Measurements from ENCODE around the gene FAM83B. TPM values are rescaled to one million over a fixed set of nuclear protein-coding genes. Genes with fewer than 3 reads are reported as not detected.

The FAM83B gene
- total and polyA plus RNA-seq, 2 of the 13 experiments (the other 11 are each of a cell fraction or from before 2014, with no cell fraction given), result not detected

- H3K4me3 ChIP-seq (replicated peaks in 1 of 3; ENCODE audit: insufficient read depth in 1 of 3, low read depth in 2 of 3, low read length in 3 of 3), result no peak overlapping the region
- no TSS peak for BruUV-seq (replicated peaks)
- no peak overlapping the region for H2AFZ ChIP-seq (ENCODE audit: low read length)
- H3K27ac ChIP-seq (ENCODE audit: extremely low read length, insufficient read depth, low read length), result no peak overlapping the region
- no peaks in the 10 kb centered on the region for H3K36me3 ChIP-seq (replicated peaks in 1 of 2; ENCODE audit: control insufficient read depth in 1 of 2, insufficient read depth in 2 of 2, low read length in 2 of 2)
- no peak overlapping the region for H3K4me2 ChIP-seq (ENCODE audit: low read depth, low read length)
- in situ Hi-C loops (cut with HindIII; ENCODE audit: extremely low pct_ligation_motif_present, low pct_unique_long_range_greater_than_20kb), result no loop called here
- H3K27me3 ChIP-seq (ENCODE audit: control insufficient read depth in 1 of 2, insufficient read depth in 2 of 2, low read length in 2 of 2), result no peaks in the 10 kb centered on the region
- intact Hi-C loops (cut with micrococcal nuclease; ENCODE audit: unreplicated experiment), result no loop called here
- FAIRE-seq, result no peak
- ChIA-PET POLR2A (no interaction called here), CTCF (ENCODE audit: low intra/inter-chr PET ratio, low total read pairs) (no interaction called here)
- H3K4me1 ChIP-seq (ENCODE audit: insufficient read depth, low read length), result no peaks in the 10 kb centered on the region
- ATAC-seq, result no peak
- H3K9ac ChIP-seq (ENCODE audit: insufficient read depth, low read depth, low read length), result no peak overlapping the region
- no peak for DNase-seq (ENCODE audit: low spot score)
- TF ChIP-seq PTBP1 (IDR thresholded peaks at IDR 0.05; ENCODE audit: low read depth, low read length, poor library complexity, severe bottlenecking) (no peak), ZNF660 (CRISPR knock-in tag; IDR thresholded peaks at IDR 0.05; ENCODE audit: borderline replicate concordance, low read depth) (no peak), RXRB (CRISPR knock-in tag; IDR thresholded peaks at IDR 0.05; ENCODE audit: borderline replicate concordance) (no peak), HNF4G (IDR thresholded peaks at IDR 0.05; ENCODE audit: borderline replicate concordance, low read depth, low read length) (no peak), HNF4G (CRISPR knock-in tag; IDR thresholded peaks at IDR 0.05; ENCODE audit: borderline replicate concordance, low read depth) (no peak), ZNF709 (CRISPR knock-in tag; IDR thresholded peaks at IDR 0.05) (no peak), ADNP (CRISPR knock-in tag; IDR thresholded peaks at IDR 0.05) (no peak), ZNF576 (CRISPR knock-in tag; IDR thresholded peaks at IDR 0.05) (no peak), TBX2 (CRISPR knock-in tag; IDR thresholded peaks at IDR 0.05; ENCODE audit: borderline replicate concordance) (no peak), ZNF652 (CRISPR knock-in tag; IDR thresholded peaks at IDR 0.05; ENCODE audit: borderline replicate concordance, low read depth) (no peak), CBX2 (IDR thresholded peaks at IDR 0.05; ENCODE audit: low read depth, low read length) (no peak), CBX2 (CRISPR knock-in tag; IDR thresholded peaks at IDR 0.05; ENCODE audit: low read depth) (no peak), HINFP (CRISPR knock-in tag; IDR thresholded peaks at IDR 0.05; ENCODE audit: low read depth) (no peak), FOXK2 (IDR thresholded peaks at IDR 0.05) (no peak), CBX1 (IDR thresholded peaks at IDR 0.05; ENCODE audit: low read depth) (no peak), KMT2B (CRISPR knock-in tag; IDR thresholded peaks at IDR 0.05) (no peak), HNRNPK (IDR thresholded peaks at IDR 0.05; ENCODE audit: low read depth, low read length, poor library complexity, severe bottlenecking) (no peak), ZNF441 (CRISPR knock-in tag; IDR thresholded peaks at IDR 0.05; ENCODE audit: borderline replicate concordance) (no peak), GTF3A (CRISPR knock-in tag; conservative IDR thresholded peaks at IDR 0.05) (no peak)
- TF ChIP-seq, protein P1, sequence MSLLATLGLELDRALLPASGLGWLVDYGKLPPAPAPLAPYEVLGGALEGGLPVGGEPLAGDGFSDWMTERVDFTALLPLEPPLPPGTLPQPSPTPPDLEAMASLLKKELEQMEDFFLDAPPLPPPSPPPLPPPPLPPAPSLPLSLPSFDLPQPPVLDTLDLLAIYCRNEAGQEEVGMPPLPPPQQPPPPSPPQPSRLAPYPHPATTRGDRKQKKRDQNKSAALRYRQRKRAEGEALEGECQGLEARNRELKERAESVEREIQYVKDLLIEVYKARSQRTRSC (CRISPR knock-in tag; IDR thresholded peaks at IDR 0.05; ENCODE audit: low read depth), result no peak
- H4K20me1 ChIP-seq (ENCODE audit: insufficient read depth, low read length), result no peaks in the 10 kb centered on the region
- H3K9me3 ChIP-seq (ENCODE audit: low read length), result no peaks in the 10 kb centered on the region
- no peaks in the 10 kb centered on the region for H3K79me2 ChIP-seq (ENCODE audit: insufficient read depth, low read length)
Measured at GRCh38 chr6:54899986-54900385, 53.4 kb downstream of the FAM83B start.

All from HepG2 (cell line).